ENCODE results near the gene NDUFB2. TPM values are rescaled to one million over a fixed set of nuclear protein-coding genes. Genes with fewer than 3 reads are reported as not detected.
"Not testable (repeated sequence)": the region's sequence is repeated elsewhere in the genome, so short reads cannot be mapped to it uniquely, and the experiment has no call there.

The NDUFB2 gene
- total RNA-seq, 1 donor from 2014 or later, result 119 TPM

- intact Hi-C loops (cut with DNase I), result loop anchor here (5.0 kb wide), 1 partner anchor 618 kb away; no protein-coding TSS in a partner anchor
- DNase-seq (ENCODE audit: low spot score) (no peak), ATAC-seq (no peak)
Observed at GRCh38 chr7:140719721-140720120, 23.2 kb downstream of the NDUFB2 start.

DNA sequence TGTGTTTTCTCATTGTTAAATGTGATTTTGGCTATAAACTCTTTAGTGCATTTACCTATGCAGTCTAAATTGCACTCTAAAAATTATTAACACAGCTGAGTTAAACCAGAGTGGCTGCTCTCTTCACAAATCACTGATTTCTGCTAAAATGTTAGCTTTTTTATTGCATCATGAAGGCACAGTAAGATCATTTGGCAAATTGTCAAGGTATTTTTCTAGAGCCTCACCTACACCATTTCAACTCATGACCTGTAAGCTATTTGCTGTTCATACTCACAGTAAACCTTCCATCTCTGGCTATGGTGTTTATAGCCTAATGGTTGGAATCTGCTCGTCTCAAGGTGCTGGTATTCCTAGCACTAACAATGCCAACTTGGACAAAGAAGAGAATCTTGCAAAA, 25.7 kb downstream of the NDUFB2 start:
- DNase-seq (ENCODE audit: low spot score) (no peak), ATAC-seq (no peak)
- intact Hi-C loops (cut with DNase I), result no loop called here

- intact Hi-C loops (cut with DNase I), result no loop called here
- ATAC-seq (no peak), DNase-seq (ENCODE audit: low spot score) (no peak)
Observed at GRCh38 chr7:140723006-140723405, 26.5 kb downstream of the NDUFB2 start.

DNA sequence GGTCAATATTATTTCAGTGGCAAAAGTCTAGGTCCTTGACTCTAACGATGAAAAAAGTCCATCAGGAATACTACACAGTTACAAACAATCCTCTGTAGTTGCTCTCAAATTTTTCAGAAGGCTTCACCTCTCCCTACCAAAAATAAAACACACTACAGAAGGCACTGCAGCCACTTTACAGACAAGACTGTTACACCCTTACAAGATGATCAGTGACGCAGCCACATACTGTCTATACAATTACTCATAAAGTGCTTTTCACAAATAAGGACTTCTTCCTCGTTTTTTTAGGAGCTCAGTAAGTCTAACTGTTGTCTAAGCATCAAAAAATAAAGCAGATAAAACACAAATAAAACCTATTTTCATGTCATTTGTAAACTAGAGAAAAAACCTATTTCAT, 27.1 kb downstream of the NDUFB2 start:
- DNase-seq (ENCODE audit: low spot score), result no peak
- intact Hi-C loops (cut with DNase I), result no loop called here
- ATAC-seq, result no peak

DNA sequence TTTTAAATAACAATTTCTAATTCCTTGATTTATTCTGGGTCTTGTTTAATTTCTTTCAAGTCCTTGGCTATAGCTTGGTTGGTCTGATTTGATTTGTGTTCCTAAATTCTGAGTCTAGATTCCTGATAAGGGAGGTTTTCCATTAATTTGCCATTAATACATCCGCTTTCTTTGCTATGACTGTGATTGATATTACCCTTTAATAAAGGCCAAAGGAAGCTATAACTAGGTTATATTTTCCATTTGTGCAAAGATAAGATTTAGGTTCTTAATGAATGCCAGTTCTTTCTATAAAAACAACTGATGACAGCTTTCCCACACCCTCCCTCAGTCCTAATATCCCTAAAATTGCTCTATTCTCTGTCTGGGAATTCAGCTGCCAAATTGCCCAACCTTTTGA, 28.2 kb downstream of the NDUFB2 start:
- no peak for DNase-seq (ENCODE audit: low spot score)
- intact Hi-C loops (cut with DNase I), result no loop called here
- ATAC-seq, result no peak

GRCh38 chr7:140726281-140726680, 29.8 kb downstream of the NDUFB2 start:
- ATAC-seq, result no peak
- no peak for DNase-seq (ENCODE audit: low spot score)
- intact Hi-C loops (cut with DNase I), result no loop called here

DNA sequence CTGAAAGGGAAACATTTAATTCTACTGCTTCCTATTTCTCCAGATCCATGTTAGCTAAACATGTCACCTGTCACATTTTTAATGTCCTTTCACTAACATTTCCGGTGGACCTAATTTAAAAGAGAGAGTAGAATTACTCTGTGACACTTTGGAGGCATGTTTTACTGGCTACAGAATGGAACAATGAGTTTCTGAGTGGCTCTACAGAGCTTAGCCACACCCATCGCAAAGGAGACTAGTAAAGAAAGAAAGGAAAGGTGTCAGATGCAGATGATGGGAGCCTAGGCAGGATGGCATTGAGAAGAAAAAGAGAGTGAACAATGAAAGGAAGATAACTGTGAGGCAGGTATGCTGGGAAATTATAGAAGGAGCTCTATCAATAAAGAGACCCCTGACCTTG, 35.9 kb downstream of the NDUFB2 start:
- intact Hi-C loops (cut with DNase I), result no loop called here
- ATAC-seq (no peak), DNase-seq (ENCODE audit: low spot score) (no peak)

DNA sequence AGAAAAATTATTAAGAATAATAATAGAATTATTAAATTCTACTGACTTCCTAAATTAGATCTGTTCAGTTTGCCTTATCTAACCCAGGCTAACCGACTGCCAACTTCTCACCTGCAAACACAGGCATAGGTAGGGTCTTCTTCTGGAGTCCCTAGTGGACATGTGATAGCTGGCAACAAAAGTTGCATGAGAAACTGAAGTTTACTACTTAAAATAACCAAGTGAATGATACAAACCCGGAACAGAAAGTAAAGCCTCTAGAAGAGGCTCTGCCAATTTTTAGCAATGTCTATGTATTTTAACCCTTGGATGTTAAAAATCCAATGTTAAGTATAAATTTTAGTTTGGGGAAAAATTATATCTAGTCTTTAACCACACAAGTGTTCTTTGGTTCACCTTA, 37.6 kb downstream of the NDUFB2 start:
- ATAC-seq (no peak), DNase-seq (ENCODE audit: low spot score) (no peak)
- intact Hi-C loops (cut with DNase I), result no loop called here

GRCh38 chr7:140734729-140735128, 38.2 kb downstream of the NDUFB2 start:
- ATAC-seq (no peak), DNase-seq (ENCODE audit: low spot score) (no peak)
- intact Hi-C loops (cut with DNase I), result no loop called here

DNA sequence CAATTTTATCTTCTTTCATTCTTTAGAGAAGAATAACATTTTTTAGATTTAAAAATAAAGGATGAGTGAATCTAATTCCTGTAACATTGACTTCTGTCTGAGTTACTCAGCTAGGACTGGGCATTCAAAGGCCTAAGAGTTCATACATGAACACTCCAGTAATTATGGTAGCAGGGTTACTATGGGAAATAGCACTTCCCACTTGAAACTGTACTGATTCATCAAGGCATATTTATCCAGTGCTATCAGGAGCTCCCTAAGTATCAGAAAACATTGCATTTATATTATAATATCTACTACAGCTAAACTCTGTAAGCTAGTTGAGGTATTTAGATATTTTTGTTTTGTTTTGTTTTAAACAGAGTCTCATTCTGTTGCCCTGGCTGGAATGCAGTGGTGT, 41.8 kb downstream of the NDUFB2 start:
- intact Hi-C loops (cut with DNase I), result no loop called here
- DNase-seq (ENCODE audit: low spot score), result no peak
- ATAC-seq, result no peak

DNA sequence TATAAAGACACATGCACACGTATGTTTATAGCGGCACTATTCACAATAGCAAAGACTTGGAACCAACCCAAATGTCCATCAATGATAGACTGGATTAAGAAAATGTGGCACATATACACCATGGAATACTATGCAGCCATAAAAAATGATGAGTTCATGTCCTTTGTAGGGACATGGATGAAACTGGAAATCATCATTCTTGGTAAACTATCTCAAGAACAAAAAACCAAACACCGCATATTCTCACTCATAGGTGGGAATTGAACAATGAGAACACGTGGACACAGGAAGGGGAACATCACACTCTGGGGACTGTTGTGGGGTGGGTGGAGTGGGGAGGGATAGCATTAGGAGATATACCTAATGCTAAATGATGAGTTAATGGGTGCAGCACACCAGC, 46.7 kb downstream of the NDUFB2 start:
- DNase-seq (ENCODE audit: low spot score); intact Hi-C loops (cut with DNase I); ATAC-seq: not testable (repeated sequence)

DNA sequence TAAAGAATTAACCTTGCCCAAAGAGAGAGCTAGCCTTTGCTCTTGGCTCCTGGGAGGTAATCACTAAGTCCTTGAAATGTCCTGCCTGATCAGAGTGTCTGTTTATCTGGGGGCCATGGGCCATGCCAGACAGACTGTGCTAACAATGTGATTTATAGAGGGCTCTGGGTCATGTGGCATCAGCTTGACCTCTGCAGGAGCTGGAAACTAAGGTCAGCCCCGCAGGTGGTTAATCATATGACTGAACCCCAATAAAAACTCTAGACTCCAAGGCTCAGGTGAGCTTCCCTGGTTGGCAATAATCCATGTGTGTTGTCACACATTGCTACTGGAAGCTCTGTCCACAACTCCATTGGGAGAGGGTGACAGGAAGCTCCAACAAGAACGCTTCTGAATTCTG, 47.5 kb downstream of the NDUFB2 start:
- intact Hi-C loops (cut with DNase I), result no loop called here
- ATAC-seq (no peak), DNase-seq (ENCODE audit: low spot score) (no peak)

GRCh38 chr7:140745266-140746058, 49.0 kb downstream of the NDUFB2 start:
- ATAC-seq, result no peak
- DNase-seq (ENCODE audit: low spot score), result no peak
- intact Hi-C loops (cut with DNase I), result no loop called here

DNA sequence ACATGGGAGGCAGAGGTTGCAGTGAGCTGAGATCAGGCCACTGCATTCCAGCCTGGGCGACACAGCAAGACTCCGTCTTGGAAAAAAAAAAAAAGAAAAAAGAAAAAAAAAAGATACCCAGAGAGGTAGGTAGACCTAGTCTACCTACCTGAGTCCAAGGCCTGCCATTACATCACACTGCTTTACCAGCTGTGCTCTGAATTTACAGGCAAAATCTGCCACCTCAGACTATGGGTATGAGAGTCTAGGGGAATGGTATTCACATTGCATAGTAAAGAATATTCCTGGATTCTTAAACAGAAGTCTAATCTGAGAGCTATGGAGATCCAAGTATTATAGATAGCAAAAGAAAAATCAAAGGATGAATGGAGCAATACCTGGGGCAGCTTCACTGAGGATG, 50.2 kb downstream of the NDUFB2 start:
- intact Hi-C loops (cut with DNase I), result no loop called here
- no peak for DNase-seq (ENCODE audit: low spot score)
- ATAC-seq, result no peak

DNA sequence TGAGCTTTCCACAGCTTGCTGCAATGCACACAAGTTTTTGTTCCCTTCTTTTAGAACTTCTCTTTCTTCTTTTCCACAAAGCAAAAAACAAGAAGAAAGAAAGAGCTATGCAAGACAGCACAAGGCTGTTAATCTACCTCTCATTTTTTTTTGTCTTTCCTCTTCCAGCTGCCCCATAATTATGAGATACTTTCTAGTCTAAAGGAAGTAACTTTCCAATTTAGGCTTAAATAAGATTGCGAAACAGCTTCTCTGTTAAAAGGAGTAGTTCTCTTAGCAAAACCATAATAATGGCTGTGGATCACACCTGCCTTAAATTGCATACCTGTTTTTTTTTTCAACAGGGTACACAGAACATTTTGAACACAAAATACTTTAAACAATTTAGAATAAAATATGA, 56.0 kb downstream of the NDUFB2 start:
- ATAC-seq (no peak), DNase-seq (ENCODE audit: low spot score) (no peak)
- intact Hi-C loops (cut with DNase I), result no loop called here

GRCh38 chr7:140754506-140754905, 58.0 kb downstream of the NDUFB2 start:
- ATAC-seq, result no peak
- intact Hi-C loops (cut with DNase I), result no loop called here
- DNase-seq (ENCODE audit: low spot score), result no peak

Other genes starting within 250 kb of the NDUFB2 start
- 113 TPM for gene MKRN1, start 217.2 kb upstream of the NDUFB2 start, total RNA-seq
- 37.6 TPM for gene DENND2A, start 55.9 kb upstream of the NDUFB2 start, total RNA-seq
- gene ADCK2, start 23.8 kb upstream of the NDUFB2 start, total RNA-seq, result 13.9 TPM
- 54.7 TPM for gene BRAF, start 228.2 kb downstream of the NDUFB2 start, total RNA-seq